HEK293 (cell line): ENCODE measurements around the gene ZNF81.

ENCODE experiments used
- ZBTB17 ChIP-seq: fragments of 450-650 bp; formaldehyde crosslinking; IDR thresholded peaks from 2 replicates; pipeline ENCODE4 v1.5.1; 2016; ENCODE audit warnings: missing biosample characterization, missing genetic modification characterization
- ZNF645 ChIP-seq: fragments of 450-650 bp; formaldehyde crosslinking; IDR thresholded peaks from 2 replicates; pipeline ENCODE4; 2016; ENCODE audit warnings: missing biosample characterization, missing genetic modification characterization

GRCh38 chrX:47902161-47902560, 65.5 kb downstream of the ZNF81 start:
- TF ChIP-seq ZNF645 (tag by site-specific recombination) (no peak), ZBTB17 (tag by site-specific recombination) (no peak)
